Breast epithelium (tissue), 3 donors: Measurements from ENCODE around the gene ASTN2.

Experiments
- POLR2A ChIP-seq: fragments of 450-650 bp; IDR thresholded peaks from one replicate; pipeline ENCODE4 v1.6.1; 2016; ENCODE audit warnings: antibody characterized with exemption, mild to moderate bottlenecking, moderate library complexity
- TF ChIP-seq, protein P1 (sequence below), 3 donors: fragments of 450-650 bp; IDR thresholded peaks; one replicate each; pipeline ENCODE4 v1.5.1; 2016 to 2017; ENCODE audit warnings: antibody characterized with exemption in 3 of 3, mild to moderate bottlenecking in 3 of 3, moderate library complexity in 3 of 3

DNA sequence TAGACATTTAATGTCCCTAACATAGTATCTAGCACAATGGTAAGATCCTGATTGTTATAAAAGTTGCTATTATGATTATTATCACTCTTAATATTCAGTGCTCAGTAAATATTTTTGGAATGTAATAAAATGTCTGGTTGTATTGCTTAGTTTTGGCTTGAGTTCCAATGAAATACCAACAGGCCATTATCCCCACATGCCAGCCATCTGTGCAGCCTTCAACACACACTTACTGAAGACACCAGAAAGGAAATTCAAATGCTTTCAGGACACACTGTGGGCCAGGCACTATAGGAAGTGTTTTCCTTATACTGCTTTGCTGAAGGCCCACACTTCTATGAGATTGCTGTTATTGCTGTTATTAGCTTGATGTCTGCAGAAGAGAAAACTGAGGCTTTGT is 570.2 kb downstream of the ASTN2 start:
- TF ChIP-seq POLR2A = no peak
- TF ChIP-seq, protein P1, sequence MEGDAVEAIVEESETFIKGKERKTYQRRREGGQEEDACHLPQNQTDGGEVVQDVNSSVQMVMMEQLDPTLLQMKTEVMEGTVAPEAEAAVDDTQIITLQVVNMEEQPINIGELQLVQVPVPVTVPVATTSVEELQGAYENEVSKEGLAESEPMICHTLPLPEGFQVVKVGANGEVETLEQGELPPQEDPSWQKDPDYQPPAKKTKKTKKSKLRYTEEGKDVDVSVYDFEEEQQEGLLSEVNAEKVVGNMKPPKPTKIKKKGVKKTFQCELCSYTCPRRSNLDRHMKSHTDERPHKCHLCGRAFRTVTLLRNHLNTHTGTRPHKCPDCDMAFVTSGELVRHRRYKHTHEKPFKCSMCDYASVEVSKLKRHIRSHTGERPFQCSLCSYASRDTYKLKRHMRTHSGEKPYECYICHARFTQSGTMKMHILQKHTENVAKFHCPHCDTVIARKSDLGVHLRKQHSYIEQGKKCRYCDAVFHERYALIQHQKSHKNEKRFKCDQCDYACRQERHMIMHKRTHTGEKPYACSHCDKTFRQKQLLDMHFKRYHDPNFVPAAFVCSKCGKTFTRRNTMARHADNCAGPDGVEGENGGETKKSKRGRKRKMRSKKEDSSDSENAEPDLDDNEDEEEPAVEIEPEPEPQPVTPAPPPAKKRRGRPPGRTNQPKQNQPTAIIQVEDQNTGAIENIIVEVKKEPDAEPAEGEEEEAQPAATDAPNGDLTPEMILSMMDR (IDR thresholded peaks at IDR 0.05) = no peak
